Prostate gland (tissue), 2 donors: ENCODE measurements around the gene BEST4. TPM values are rescaled to one million over a fixed set of nuclear protein-coding genes. Genes with fewer than 3 reads are reported as not detected.
"Not testable (repeated sequence)": the region's sequence is repeated elsewhere in the genome, so short reads cannot be mapped to it uniquely, and the experiment has no call there.

Source experiments
- DNase-seq: peaks from one replicate; pipeline ENCODE4 v3.0.0-alpha.2; 2019; ENCODE audit warnings: low spot score
- H3K27ac ChIP-seq, 2 donors: fragments of 200-600 bp; sonication (generic); 2 replicates each; pipeline ENCODE4 v1.5.1; 2017 to 2019
- H3K27me3 ChIP-seq: fragments of 200-600 bp; sonication (generic); replicated peaks from 2 replicates; pipeline ENCODE4 v1.5.1; 2019; ENCODE audit not compliant: insufficient read depth
- H3K36me3 ChIP-seq, 2 donors: fragments of 200-600 bp; sonication (generic); 1 replicate in 1 of 2; 2 replicates in 1 of 2; pipeline versions ENCODE4 v1.5.1 to v1.8.1; 2017 to 2019
- H3K4me1 ChIP-seq: fragments of 200-600 bp; sonication (generic); replicated peaks from 2 replicates; pipeline ENCODE4 v1.5.1; 2019
- H3K4me3 ChIP-seq, 2 donors: fragments of 200-600 bp; sonication (generic); 2 replicates each; pipeline ENCODE4 v1.5.1; 2017 to 2019
- H3K9me3 ChIP-seq: fragments of 200-600 bp; sonication (generic); 2 replicates; pipeline ENCODE4 v1.5.1; 2017
- CTCF ChIP-seq, 4 experiments: fragments of 200-600 bp in 2 of 4; fragments of 450-650 bp in 2 of 4; sonication (generic) in 2 of 4; IDR thresholded peaks; 1 replicate in 3 of 4; 2 replicates in 1 of 4; pipeline ENCODE4 v1.5.1; 2016 to 2019; ENCODE audit warnings: antibody characterized with exemption in 4 of 4, mild to moderate bottlenecking in 2 of 4, moderate library complexity in 2 of 4
- POLR2A ChIP-seq: fragments of 450-650 bp; IDR thresholded peaks from one replicate; pipeline ENCODE4 v1.6.1; 2016; ENCODE audit warnings: antibody characterized with exemption, mild to moderate bottlenecking
- POLR2AphosphoS5 ChIP-seq: sonication (generic); formaldehyde crosslinking; IDR thresholded peaks from one replicate; pipeline ENCODE4 v1.6.1; 2017; ENCODE audit warnings: antibody characterized with exemption
- WGBS: methylation state at CpG from one replicate; pipeline ENCODE4 v1.1.5; 2018; 5-methylcytosine and 5-hydroxymethylcytosine counted together
- intact Hi-C: fragments of 100-400 bp; cut with DNase I; formaldehyde crosslinking; loops from one replicate; pipeline ENCODE4 v1.14.2; 2022
- total RNA-seq, 2 donors: library from RNA; depleted of rRNA; stranded (reverse); fragments of >200 nt; gene quantifications; one replicate each; pipeline ENCODE4 v1.1.0, GENCODE V29; 2016

Gene BEST4
- total RNA-seq, 2 donors from 2014 or later = not detected

- 90% methylated on average over 13 of the region's 13 CpGs for WGBS
- Histone ChIP-seq H3K27me3 (no peaks in the 10 kb centered on the region), H3K27ac (no peak overlapping the region), H3K4me3 (no peak overlapping the region), H3K36me3 (no peaks in the 10 kb centered on the region), H3K4me1 (no peaks in the 10 kb centered on the region), H3K9me3 (no peaks in the 10 kb centered on the region)
- intact Hi-C loops = no loop called here
- TF ChIP-seq POLR2AphosphoS5 = no peak
- TF ChIP-seq POLR2A = no peak
- TF ChIP-seq CTCF (IDR thresholded peaks at IDR 0.05) = no peak
- DNase-seq = no peak
Measured at GRCh38 chr1:44802306-44803061, 14.5 kb upstream of the BEST4 start.

- Histone ChIP-seq H3K9me3 (no peaks in the 10 kb centered on the region), H3K36me3 (no peaks in the 10 kb centered on the region), H3K4me3 (no peak overlapping the region), H3K27me3 (no peaks in the 10 kb centered on the region), H3K27ac (no peak overlapping the region), H3K4me1 (no peaks in the 10 kb centered on the region)
- WGBS = 80% methylated on average over 13 of the region's 13 CpGs
- TF ChIP-seq CTCF (IDR thresholded peaks at IDR 0.05) (no peak), POLR2A (no peak), POLR2AphosphoS5 (no peak)
- intact Hi-C loops = no loop called here
- DNase-seq = no peak
Measured at GRCh38 chr1:44801491-44802305, 13.7 kb upstream of the BEST4 start.

GRCh38 chr1:44799770-44800584 lies 12.0 kb upstream of the BEST4 start, which contains the start of gene PLK3:
PLK3 (plus strand) TSS chr1:44800377; CDS start chr1:44800464, 87 bp downstream.
- Histone ChIP-seq H3K27me3 (no peaks in the 10 kb centered on the region), H3K36me3 (no peaks in the 10 kb centered on the region), H3K9me3 (no peaks in the 10 kb centered on the region), H3K4me3 (peak within 1 kb of the TSS; percentile 54 to 65), H3K27ac (peak within 1 kb of the TSS; percentile 86 to 92), H3K4me1 (no peaks in the 10 kb centered on the region)
- under 1% methylated on average over 77 of the region's 79 CpGs for WGBS
- DNase-seq = peak; percentile 97
- TF ChIP-seq POLR2A = peak; percentile 94
- peak; percentile 78 to 96 (median 86) for TF ChIP-seq CTCF (IDR thresholded peaks at IDR 0.05)
- TF ChIP-seq POLR2AphosphoS5 = peak; percentile 91
- intact Hi-C loops = no loop called here

- no peaks in the 10 kb centered on the region for H3K9me3 ChIP-seq
- no peaks in the 10 kb centered on the region for H3K27me3 ChIP-seq
- H3K4me1 ChIP-seq = no peaks in the 10 kb centered on the region
- H3K36me3 ChIP-seq = no peaks in the 10 kb centered on the region
- H3K27ac ChIP-seq = peak overlapping the region in 1 of 2 donors; percentile 86
- intact Hi-C loops = no loop called here
- DNase-seq = no peak
- 82% methylated on average over 10 of the region's 10 CpGs for WGBS
- H3K4me3 ChIP-seq = no peak overlapping the region
- TF ChIP-seq CTCF (IDR thresholded peaks at IDR 0.05) (no peak), POLR2A (no peak), POLR2AphosphoS5 (no peak)
Measured at GRCh38 chr1:44798481-44799365, 10.8 kb upstream of the BEST4 start.

- H3K4me1 ChIP-seq, H3K27me3 ChIP-seq, DNase-seq, H3K9me3 ChIP-seq, H3K36me3 ChIP-seq, H3K4me3 ChIP-seq, H3K27ac ChIP-seq, intact Hi-C loops: not testable (repeated sequence)
- 82% methylated on average over 8 of the region's 8 CpGs for WGBS
Measured at GRCh38 chr1:44797886-44798285, 9.9 kb upstream of the BEST4 start.
